ENCODE data around the gene PHKA2.

Gene PHKA2

DNA sequence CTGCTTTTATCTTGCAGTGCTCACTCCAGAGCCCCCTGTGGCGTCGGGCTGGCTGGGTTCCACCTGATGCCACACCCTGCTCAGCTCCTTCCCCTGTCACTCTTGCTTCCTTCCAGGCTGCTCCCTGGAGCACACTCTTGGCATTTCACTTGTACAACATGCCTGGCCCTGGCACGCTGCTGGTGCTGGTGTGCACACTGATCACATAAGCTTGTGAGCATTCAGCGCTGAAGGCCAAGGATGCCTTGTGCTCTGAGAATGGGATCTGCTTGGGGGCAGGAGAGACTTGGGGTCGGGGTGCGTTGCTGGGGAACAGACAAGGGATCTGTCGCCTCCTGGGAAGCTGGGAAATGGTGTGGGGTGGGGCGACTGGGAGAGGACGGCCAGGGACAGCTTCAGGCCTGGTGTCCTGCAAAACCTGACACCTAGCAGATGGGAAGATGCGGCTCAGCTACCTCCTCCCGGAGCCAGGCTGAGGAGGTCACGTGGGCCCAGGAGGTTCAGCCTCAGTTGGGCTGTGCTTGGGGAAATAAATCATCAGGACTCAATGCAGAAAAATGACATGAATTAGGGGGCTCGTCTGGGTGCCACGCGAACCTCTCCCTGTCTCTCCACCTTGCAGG lies 108.5 kb downstream of the PHKA2 start:
- no peak for DNase-seq (ENCODE audit: extremely low read depth, low read depth)
- TF ChIP-seq, protein P1, sequence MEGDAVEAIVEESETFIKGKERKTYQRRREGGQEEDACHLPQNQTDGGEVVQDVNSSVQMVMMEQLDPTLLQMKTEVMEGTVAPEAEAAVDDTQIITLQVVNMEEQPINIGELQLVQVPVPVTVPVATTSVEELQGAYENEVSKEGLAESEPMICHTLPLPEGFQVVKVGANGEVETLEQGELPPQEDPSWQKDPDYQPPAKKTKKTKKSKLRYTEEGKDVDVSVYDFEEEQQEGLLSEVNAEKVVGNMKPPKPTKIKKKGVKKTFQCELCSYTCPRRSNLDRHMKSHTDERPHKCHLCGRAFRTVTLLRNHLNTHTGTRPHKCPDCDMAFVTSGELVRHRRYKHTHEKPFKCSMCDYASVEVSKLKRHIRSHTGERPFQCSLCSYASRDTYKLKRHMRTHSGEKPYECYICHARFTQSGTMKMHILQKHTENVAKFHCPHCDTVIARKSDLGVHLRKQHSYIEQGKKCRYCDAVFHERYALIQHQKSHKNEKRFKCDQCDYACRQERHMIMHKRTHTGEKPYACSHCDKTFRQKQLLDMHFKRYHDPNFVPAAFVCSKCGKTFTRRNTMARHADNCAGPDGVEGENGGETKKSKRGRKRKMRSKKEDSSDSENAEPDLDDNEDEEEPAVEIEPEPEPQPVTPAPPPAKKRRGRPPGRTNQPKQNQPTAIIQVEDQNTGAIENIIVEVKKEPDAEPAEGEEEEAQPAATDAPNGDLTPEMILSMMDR (IDR thresholded peaks at IDR 0.05; ENCODE audit: low read depth, low read length, missing control alignments), result no peak
- H3K4me3 ChIP-seq (replicated peaks; ENCODE audit: low read depth, low read length), result no peak overlapping the region

DNA sequence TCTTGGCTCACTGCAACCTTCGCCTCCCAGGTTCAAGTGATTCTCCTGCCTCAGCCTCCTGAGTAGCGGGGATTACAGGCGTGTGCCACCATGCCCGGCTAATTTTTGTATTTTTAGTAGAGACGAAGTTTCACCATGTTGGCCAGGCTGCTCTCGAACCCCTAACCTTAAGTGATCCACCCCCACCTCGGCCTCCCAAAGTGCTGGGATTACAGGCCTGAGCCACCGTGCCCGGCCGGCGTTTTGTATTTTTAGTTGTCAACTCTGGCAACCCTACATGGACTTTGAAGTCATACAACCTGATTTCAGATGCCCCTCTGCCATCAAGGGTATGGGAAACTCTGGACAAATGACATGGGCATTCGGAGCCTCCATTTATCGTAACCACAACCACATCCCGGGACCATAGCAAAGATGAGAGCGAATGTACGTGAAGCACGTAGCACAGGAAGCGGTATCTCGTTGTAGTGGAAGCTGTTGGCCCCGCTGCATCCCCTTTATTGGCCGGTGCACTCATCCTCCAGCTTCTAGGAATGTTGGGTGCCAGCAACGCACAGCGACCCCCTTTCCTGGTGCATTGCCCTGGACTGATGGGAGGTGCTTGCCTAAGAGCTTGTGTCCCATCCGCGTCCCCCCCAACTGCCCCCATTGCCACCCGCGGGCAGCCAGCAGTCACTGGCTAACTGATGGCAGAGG lies 109.2 kb downstream of the PHKA2 start:
- TF ChIP-seq, protein P1 (IDR thresholded peaks at IDR 0.05; ENCODE audit: low read depth, low read length, missing control alignments), result no peak
- DNase-seq (ENCODE audit: extremely low read depth, low read depth), result no peak
- no peak overlapping the region for H3K4me3 ChIP-seq (replicated peaks; ENCODE audit: low read depth, low read length)

DNA sequence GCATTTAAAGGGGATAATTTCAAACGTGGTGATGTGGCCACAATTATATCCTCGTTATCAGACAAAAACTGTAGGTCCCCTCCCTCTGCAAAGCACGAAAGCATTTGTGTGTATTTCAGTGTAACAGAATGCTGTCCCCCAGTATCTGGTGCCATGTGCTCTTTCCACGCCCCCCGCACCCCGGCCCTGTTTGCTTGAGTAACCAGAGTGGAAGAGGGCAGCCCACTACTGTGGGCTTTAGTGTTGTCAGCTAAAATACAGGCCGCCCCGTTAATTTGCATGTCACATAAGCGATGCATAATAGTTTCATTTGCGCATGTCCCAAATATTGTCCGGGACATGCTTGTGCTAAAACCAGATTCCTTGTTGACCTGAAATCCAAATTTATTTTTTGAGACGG lies 110.1 kb downstream of the PHKA2 start:
- TF ChIP-seq, protein P1 (IDR thresholded peaks at IDR 0.05; ENCODE audit: low read depth, low read length, missing control alignments), result no peak
- H3K4me3 ChIP-seq (replicated peaks; ENCODE audit: low read depth, low read length), result no peak overlapping the region

DNA sequence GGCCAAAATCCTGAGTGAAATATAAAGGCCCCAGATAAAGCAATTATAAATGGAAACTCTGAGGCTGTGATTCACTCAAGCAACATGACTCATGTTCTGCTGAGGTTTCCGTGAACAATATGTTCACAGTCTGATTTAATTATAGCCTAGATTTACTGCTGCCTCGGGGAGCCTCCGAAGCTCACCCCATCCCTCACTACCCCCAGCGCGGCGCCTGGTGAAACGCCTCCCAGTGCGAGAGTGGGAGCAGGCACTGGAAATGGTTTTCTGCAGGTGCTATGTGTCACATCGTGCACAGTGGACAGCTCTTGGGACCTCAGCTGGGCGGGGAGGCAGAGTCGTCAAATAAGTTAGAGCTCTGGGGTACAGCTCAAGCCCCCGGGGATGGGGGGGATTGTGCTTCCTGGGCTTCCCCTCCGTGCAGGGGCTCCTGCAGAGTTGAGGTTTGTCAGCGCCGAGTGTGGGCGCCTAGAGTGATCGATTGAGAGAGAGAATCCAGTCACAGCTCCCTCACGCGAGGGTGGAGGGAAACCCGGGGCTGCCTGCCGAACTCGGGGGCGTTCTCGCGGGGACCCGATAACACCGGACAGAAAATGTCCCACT lies 110.6 kb downstream of the PHKA2 start:
- TF ChIP-seq, protein P1 (IDR thresholded peaks at IDR 0.05; ENCODE audit: low read depth, low read length, missing control alignments), result no peak
- DNase-seq (ENCODE audit: extremely low read depth, low read depth), result peak; percentile 31
- no peak overlapping the region for H3K4me3 ChIP-seq (replicated peaks; ENCODE audit: low read depth, low read length)

More for the DNA sequence above, 110.1 kb downstream of the PHKA2 start:
- no peak for DNase-seq (ENCODE audit: extremely low read depth, low read depth)

DNA sequence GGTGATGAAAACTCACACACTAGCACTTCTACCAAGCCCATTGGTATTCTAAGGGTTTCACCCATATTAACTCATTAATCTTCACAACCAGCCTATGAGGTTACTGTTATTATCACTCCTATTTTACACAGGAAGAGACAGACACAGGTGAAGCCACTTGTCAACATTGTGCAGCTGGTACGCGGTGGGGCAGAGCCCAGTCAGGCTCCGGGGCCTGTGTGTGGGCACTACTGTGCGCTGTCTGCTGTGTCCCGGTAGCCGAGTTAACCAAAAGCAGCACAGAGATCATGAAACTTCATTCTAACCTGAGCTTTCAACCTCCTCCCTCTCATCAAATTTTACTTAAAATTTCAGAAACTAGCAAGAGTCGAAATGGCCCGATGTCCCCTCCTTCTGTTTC lies 111.3 kb downstream of the PHKA2 start:
- no peak for DNase-seq (ENCODE audit: extremely low read depth, low read depth)
- no peak overlapping the region for H3K4me3 ChIP-seq (replicated peaks; ENCODE audit: low read depth, low read length)
- TF ChIP-seq, protein P1 (IDR thresholded peaks at IDR 0.05; ENCODE audit: low read depth, low read length, missing control alignments), result no peak

DNA sequence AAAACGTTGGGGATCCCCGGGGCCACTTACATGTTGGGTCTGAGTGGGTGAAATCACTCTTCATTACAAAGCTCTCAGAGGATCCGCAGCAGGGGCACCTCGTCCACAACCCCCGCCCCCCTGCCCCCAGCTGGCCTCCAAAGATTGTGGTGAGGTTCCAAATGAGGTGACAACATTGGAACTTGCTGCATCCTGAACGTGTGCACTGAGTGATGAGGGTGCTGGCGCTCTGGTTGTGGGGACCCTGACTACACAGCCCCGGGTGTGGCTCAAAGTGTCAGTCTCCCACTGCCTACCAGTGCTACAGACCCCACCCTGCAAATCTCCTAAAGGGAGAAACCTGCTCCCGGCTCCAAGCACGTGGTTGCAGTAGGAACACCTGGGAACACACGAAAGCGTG lies 111.9 kb downstream of the PHKA2 start:
- DNase-seq (ENCODE audit: extremely low read depth, low read depth), result no peak
- TF ChIP-seq, protein P1 (IDR thresholded peaks at IDR 0.05; ENCODE audit: low read depth, low read length, missing control alignments), result no peak

More for the DNA sequence above, 111.9 kb downstream of the PHKA2 start:
- no peak overlapping the region for H3K4me3 ChIP-seq (replicated peaks; ENCODE audit: low read depth, low read length)

Data from HFF-Myc (cell line).